ENCODE data around the gene RHOF.

Gene RHOF

GRCh38 chr12:121741743-121742142, 51.7 kb downstream of the RHOF start:
- Histone ChIP-seq H2AFZ (ENCODE audit: low read depth, low read length, severe bottlenecking) (no peak overlapping the region), H3K9me2 (replicated peaks; ENCODE audit: insufficient read depth, low read length) (no peaks in the 10 kb centered on the region), H3K4me3 (ENCODE audit: insufficient read depth, low read length, poor library complexity, severe bottlenecking) (no peak overlapping the region), H3F3A (ENCODE audit: insufficient read depth) (no peaks in the 10 kb centered on the region), H3K9ac (ENCODE audit: low read length) (no peak overlapping the region), H3K4me2 (ENCODE audit: low read depth, low read length, poor library complexity, severe bottlenecking) (no peak overlapping the region), H3K27me3 (ENCODE audit: low read length) (no peaks in the 10 kb centered on the region), H3K9me3 (ENCODE audit: insufficient read depth, low read length) (no peaks in the 10 kb centered on the region), H3K36me3 (ENCODE audit: low read length) (no peaks in the 10 kb centered on the region), H3K79me2 (ENCODE audit: insufficient read depth, low read length) (no peaks in the 10 kb centered on the region), H3K27ac (ENCODE audit: low read depth, low read length) (no peak overlapping the region), H4K20me1 (ENCODE audit: low read depth, low read length) (no peaks in the 10 kb centered on the region)
- TF ChIP-seq CTCF (IDR thresholded peaks at IDR 0.05; ENCODE audit: insufficient read depth, low read length, poor library complexity, severe bottlenecking) (no peak), EZH2phosphoT487 (conservative IDR thresholded peaks at IDR 0.05; ENCODE audit: low read length) (no peak)

- Histone ChIP-seq H3K36me3 (ENCODE audit: low read length) (no peaks in the 10 kb centered on the region), H3K9me2 (replicated peaks; ENCODE audit: insufficient read depth, low read length) (no peaks in the 10 kb centered on the region), H3K9ac (ENCODE audit: low read length) (no peak overlapping the region), H3K9me3 (ENCODE audit: insufficient read depth, low read length) (no peaks in the 10 kb centered on the region), H3K27ac (ENCODE audit: low read depth, low read length) (no peak overlapping the region), H3K4me3 (ENCODE audit: insufficient read depth, low read length, poor library complexity, severe bottlenecking) (no peak overlapping the region), H4K20me1 (ENCODE audit: low read depth, low read length) (no peaks in the 10 kb centered on the region), H2AFZ (ENCODE audit: low read depth, low read length, severe bottlenecking) (no peak overlapping the region), H3K27me3 (ENCODE audit: low read length) (no peaks in the 10 kb centered on the region), H3F3A (ENCODE audit: insufficient read depth) (no peaks in the 10 kb centered on the region), H3K79me2 (ENCODE audit: insufficient read depth, low read length) (no peaks in the 10 kb centered on the region), H3K4me2 (ENCODE audit: low read depth, low read length, poor library complexity, severe bottlenecking) (no peak overlapping the region)
- no peak for TF ChIP-seq CTCF (IDR thresholded peaks at IDR 0.05; ENCODE audit: insufficient read depth, low read length, poor library complexity, severe bottlenecking)
These were observed 52.6 kb downstream of the RHOF start for GRCh38 chr12:121740847-121741246.

DNA sequence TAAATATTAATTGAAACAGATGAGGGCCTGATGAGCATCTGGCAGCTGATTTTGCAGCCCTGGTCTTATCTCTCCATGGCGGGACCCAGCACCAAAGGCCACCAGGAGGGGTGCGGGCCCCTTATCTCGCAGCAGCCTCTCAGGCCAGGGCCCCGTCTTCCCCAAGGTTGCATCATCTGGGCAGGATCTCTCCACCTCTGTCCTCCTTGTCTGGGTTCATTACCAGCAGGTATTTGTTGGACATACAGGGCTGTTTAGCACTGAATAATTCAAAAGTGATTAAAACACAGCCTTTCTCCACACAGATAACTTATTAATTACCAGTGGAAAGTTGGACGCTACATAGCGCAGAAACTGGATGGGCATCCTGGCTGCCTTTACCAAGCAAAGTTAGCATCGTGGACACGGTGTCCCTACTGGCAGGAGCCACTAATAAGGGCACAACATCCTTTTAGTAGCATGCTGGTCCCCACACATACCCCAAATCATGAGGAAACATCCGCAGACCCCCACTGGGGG, 55.1 kb downstream of the RHOF start:
- Histone ChIP-seq H3K4me3 (ENCODE audit: insufficient read depth, low read length, poor library complexity, severe bottlenecking) (no peak overlapping the region), H3K9me2 (replicated peaks; ENCODE audit: insufficient read depth, low read length) (no peaks in the 10 kb centered on the region), H3K4me2 (ENCODE audit: low read depth, low read length, poor library complexity, severe bottlenecking) (no peak overlapping the region), H4K20me1 (ENCODE audit: low read depth, low read length) (no peaks in the 10 kb centered on the region), H3K27me3 (ENCODE audit: low read length) (no peaks in the 10 kb centered on the region), H3K9ac (ENCODE audit: low read length) (no peak overlapping the region), H3K27ac (ENCODE audit: low read depth, low read length) (no peak overlapping the region), H3F3A (ENCODE audit: insufficient read depth) (no peaks in the 10 kb centered on the region), H2AFZ (ENCODE audit: low read depth, low read length, severe bottlenecking) (no peak overlapping the region), H3K36me3 (ENCODE audit: low read length) (no peaks in the 10 kb centered on the region), H3K9me3 (ENCODE audit: insufficient read depth, low read length) (no peaks in the 10 kb centered on the region), H3K79me2 (ENCODE audit: insufficient read depth, low read length) (no peaks in the 10 kb centered on the region)
- TF ChIP-seq CTCF (IDR thresholded peaks at IDR 0.05; ENCODE audit: insufficient read depth, low read length, poor library complexity, severe bottlenecking) (no peak), EZH2phosphoT487 (conservative IDR thresholded peaks at IDR 0.05; ENCODE audit: low read length) (no peak)
